H4 (cell line): Measurements from ENCODE around the gene GALNTL6. TPM values are rescaled to one million over a fixed set of nuclear protein-coding genes. Genes with fewer than 3 reads are reported as not detected.

Experiments used
- DNase-seq: peaks from one replicate; pipeline ENCODE4 v3.0.0-alpha.2; 2015; ENCODE audit warnings: low spot score
- total RNA-seq: library from RNA; depleted of rRNA; stranded (reverse); fragments of >200 nt; shearing (Covaris generic); gene quantifications from 2 replicates; pipeline ENCODE4 v1.2.3, GENCODE V29; 2014

GALNTL6 gene
- total RNA-seq, 1 experiment from 2014 or later: not detected

- DNase-seq: no peak
These were observed 394.1 kb downstream of the GALNTL6 start for GRCh38 chr4:172207258-172207657.

- no peak for DNase-seq
These were observed 394.7 kb downstream of the GALNTL6 start for GRCh38 chr4:172207886-172208285.

- DNase-seq: no peak
These were observed 407.5 kb downstream of the GALNTL6 start for GRCh38 chr4:172220679-172221078.

DNA sequence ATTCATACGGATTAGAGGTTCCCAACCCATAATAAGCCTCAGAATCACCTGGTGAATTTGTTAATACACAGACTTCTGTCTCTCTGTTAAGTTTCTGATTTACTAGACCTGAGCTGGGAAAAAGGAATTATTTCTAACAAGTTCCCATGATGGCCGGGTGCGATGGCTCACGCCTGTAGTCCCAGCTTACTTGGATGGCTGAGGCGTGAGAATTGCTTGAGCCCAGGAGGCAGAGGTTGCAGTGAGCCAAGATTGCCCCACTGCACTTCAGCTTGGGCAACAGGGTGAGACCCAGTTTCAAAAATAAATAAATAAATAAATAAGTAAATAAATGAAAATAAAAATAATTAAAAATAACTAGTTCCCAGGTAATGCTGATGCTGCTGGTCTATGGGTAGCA is 412.3 kb downstream of the GALNTL6 start:
- DNase-seq: no peak

DNA sequence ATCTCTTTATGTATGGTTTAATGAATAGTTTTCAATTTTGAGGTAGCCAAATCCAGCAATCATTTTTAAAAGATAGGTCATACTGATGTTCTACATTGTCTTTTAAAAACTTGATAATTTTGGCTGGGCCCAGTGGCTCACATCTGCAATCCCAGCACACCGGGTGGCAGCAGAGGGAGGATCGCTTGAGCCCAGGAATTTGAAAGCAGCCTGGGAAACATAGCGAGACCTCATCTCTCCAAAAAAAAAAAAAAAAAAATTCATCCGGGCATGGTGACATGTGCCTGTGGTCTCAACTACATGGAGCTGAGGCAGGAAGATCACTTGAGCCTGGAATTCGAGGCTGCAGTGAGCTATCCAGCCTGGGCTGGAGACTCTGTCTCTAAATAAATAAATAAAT is 419.8 kb downstream of the GALNTL6 start:
- peak; percentile 45 for DNase-seq

- DNase-seq: no peak
These were observed 430.3 kb downstream of the GALNTL6 start for GRCh38 chr4:172243551-172243950.

DNA sequence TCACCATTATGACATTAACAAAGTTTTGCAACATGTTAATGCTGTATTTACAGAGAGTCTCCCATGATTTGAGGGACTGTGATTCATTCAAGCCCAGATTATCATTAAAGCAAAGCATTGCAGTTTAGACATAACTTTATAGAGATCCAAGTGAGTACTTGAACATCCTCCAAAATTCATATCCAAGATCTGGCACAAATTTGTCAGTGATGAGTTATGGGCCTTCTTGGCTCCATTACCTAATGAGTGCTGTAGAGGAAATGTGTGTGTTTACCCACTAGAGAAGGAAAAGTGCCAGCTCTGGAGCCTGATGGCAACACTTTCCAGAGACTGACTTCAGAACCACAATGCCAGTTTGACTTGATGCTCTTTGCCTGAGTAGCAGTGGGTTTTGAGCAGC is 432.3 kb downstream of the GALNTL6 start:
- DNase-seq: no peak

DNA sequence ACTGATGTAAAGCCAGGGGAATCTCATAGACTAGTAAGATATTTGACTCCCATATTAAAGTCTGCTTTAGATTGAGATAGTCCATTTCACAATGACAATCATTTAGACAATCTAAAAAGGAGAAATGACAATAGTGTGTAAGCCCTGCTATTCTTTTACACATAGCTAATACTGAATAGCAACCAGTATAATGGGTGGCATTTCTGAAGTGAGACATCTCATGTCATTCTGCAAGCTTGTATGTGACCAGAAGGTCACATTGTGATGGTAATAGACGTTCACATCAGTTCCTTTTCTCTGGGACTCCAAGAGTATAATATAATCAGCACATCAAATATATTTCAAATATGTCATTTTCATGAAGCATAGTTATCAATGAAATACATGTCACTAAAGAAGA is 440.2 kb downstream of the GALNTL6 start:
- no peak for DNase-seq

GRCh38 chr4:172256820-172257219 is 443.6 kb downstream of the GALNTL6 start:
- no peak for DNase-seq

- DNase-seq: no peak
These were observed 457.2 kb downstream of the GALNTL6 start for GRCh38 chr4:172270397-172270796.

DNA sequence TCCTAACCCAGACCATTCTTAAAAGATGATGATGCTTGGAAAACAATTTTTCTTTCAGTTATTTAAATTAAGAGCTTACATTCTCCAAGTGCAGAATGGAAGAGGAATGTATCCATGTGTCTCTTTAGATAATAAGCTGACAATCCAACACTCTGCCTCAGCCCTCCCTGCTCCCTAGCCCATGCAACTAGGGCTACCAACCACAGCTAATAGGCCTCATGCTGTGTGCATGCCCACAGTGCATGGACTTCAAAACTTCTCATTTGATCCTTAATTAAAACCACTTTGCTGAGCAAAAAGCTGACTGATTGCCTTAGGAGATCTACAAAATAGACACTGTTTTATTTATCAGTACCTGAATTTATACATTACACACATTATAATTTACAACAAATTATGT is 473.9 kb downstream of the GALNTL6 start:
- DNase-seq: no peak

GRCh38 chr4:172305698-172306097 is 492.5 kb downstream of the GALNTL6 start:
- no peak for DNase-seq

- DNase-seq: no peak
These were observed 494.9 kb downstream of the GALNTL6 start for GRCh38 chr4:172308078-172308477.

GRCh38 chr4:172311682-172312081 is 498.5 kb downstream of the GALNTL6 start:
- DNase-seq: no peak

GRCh38 chr4:172323288-172323687 is 510.1 kb downstream of the GALNTL6 start:
- no peak for DNase-seq

DNA sequence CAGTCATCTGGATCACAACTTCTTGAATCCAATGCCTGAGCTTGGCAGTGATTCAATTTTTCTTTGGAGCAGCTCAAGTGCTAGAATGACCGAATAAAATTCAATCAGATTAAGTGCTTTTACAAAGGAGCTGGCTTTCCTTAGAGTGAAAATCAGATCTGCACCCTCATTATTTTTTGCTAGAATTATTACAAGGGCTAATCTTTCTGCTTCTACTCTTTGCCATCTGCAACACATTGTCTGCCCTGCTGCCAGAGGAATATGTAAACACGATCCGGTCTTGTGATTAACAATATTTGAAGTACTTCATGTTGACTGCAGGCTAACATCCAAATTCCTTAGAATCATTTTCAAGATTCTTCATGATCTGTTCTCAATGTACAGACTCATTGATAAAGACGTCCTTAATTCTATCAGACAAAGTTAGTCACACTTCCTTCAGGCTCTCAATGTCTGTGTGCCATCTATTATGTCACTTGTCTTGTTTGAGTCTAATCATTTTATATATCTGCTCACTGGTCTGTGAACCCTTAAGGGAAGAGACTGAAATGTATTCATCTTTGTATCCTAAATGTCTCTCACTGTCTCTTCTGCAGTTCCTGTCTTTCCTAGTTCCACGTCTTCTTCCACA is 531.2 kb downstream of the GALNTL6 start:
- DNase-seq: no peak

DNA sequence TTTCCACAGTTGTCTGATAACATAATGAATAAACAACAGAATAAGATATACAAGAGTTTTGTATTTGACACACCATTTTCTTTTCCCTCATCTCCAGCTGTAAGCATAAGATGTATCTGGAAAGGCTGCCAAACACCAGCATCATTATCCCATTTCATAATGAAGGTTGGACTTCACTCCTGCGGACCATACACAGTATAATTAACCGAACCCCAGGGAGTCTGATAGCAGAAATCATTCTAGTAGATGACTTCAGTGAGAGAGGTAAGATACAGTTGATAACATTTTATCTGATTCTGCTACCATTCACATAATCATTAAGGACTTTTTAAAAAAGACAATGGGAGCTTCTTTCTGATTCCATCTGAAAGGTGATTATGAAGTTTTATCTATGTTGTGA is 535.2 kb downstream of the GALNTL6 start:
- DNase-seq: no peak

GRCh38 chr4:172352356-172352755 is 539.2 kb downstream of the GALNTL6 start:
- DNase-seq: no peak

DNA sequence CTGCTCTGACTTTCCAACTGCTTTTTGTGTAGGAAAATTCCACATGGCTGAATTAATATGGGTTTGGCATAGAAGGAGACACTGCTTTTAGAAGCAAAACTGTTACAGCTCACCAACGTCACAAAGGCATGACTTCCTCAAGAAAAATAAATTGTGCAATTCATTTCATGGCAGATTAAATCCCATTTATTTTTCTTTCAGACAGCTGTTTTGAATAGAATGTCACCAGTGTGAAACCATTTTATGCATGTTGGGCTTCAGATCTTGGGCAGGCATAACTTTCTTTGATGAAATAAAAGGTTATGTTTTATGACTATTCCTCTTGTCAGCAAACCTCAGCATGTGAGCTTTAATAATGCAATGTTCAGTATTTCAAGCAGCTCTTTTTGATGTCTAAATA is 542.8 kb downstream of the GALNTL6 start:
- peak; percentile 15 for DNase-seq

- DNase-seq: no peak
These were observed 543.9 kb downstream of the GALNTL6 start for GRCh38 chr4:172357006-172357540.

GRCh38 chr4:172362569-172362968 is 549.4 kb downstream of the GALNTL6 start:
- DNase-seq: no peak

DNA sequence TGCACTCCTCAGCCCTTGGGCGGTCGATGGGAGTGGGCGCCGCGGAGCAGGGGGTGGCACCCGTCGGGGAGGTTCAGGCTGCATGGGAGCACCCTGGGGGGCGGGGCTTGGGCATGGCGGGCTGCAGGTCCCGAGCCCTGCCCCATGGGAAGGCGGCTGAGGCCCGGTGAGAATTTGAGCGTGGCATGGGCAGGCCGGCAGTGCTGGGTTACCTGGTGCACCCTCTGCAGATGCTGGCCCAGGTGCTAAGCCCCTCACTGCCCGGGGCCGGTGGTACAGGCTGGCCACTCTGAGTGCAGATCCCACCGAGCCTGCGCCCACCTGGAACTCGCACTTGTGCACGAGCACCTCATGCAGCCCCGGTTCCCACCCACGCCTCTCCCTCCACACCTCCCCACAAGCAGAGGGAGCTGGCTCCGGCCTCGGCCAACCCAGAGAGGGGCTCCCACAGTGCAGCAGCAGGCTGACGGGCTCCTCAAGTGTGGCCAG is 556.3 kb downstream of the GALNTL6 start:
- DNase-seq: no peak

GRCh38 chr4:172377486-172378140 is 564.4 kb downstream of the GALNTL6 start:
- no peak for DNase-seq
